Dedifferentiated amniotic fluid mesenchymal stem cell (primary cell): ENCODE measurements around the gene BRCA1.
"Not testable (repeated sequence)": the region's sequence is repeated elsewhere in the genome, so short reads cannot be mapped to it uniquely, and the experiment has no call there.

Experiments
- DNase-seq: peaks from one replicate; pipeline ENCODE4 v3.0.0-alpha.2; 2016; ENCODE audit errors: extremely low spot score

Gene BRCA1

GRCh38 chr17:43003542-43004172 lies 121.5 kb downstream of the BRCA1 start:
- DNase-seq: no peak

DNA sequence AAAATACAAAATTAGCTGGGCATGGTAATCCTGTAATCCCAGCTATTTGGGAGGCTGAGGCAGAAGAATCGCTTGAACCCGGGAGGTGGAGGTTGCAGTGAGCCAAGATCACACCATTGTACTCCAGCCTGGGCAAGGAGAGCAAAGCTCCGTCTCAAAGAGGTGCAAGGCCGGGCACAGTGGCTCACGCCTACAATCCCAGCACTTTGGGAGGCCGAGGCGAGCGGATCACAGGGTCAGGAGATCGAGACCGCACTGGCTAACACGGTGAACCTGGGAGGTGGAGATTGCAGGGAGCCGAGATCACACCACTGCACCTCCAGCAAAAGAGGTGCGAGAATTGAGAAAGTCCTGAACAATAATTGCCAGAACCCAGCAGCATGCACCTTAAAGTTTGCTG lies 124.3 kb downstream of the BRCA1 start:
- DNase-seq: not testable (repeated sequence)

GRCh38 chr17:42999003-42999525 lies 126.1 kb downstream of the BRCA1 start:
- no peak for DNase-seq

DNA sequence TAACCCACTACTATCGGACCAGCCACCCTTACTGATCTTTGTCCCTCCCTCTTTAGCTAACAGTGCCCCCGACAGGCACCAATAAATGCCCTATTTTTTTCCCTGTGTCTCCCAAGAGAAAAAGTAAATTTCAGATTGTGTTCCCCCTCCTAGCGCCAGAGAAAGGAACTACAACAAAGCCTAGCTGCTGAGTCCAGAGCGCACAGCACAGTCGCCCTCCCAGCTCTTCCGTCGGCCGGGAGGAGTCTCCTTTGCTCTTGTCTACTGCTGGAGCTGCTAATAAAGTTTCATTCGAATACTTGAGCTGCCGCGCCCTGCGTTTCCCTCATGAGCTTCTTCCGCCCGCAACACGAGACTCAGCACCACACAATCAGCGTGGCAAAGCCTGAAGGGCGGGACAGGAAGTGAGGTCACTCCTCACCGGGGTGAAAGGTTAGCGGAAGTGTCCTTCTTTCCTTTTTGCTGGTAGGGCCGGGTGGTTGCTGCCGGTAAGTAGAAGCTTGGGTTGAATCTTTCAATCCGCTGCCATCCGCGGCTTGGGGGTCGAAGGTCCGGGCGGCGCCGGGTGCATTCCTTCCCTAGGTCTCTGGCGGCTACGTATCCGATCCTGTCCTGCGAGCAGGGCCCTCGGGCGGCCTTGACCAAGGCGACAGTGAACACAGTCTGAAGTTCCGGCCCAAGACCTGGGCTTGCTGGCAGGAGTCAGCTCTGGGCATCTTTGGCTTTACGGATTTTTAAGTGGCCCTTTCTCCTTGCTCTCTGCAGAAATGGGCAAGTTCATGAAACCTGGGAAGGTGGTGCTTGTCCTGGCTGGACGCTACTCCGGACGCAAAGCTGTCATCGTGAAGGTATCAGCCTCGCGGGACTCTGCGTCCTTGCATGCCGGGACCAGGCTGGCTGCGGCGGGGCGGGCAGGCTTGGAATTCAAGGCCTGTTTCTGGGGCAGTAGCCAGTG lies 126.9 kb downstream of the BRCA1 start, which contains the start of gene RPL27:
Gene RPL27 (plus strand): TSS at position 436 of the 955 bp plus-strand sequence. CDS start 332 bp downstream, at position 768.
- DNase-seq: peak; percentile 100

- no peak for DNase-seq
These were observed 127.7 kb downstream of the BRCA1 start for GRCh38 chr17:42997390-42997983.
